Measurements from ENCODE around the gene PRSS38.
"Not testable (repeated sequence)": the region's sequence is repeated elsewhere in the genome, so short reads cannot be mapped to it uniquely, and the experiment has no call there.

- not testable (repeated sequence) for TF ChIP-seq CTCF (IDR thresholded peaks at IDR 0.05; ENCODE audit: extremely low read depth in 1 of 2, insufficient read depth in 1 of 2, low read depth in 1 of 2, low read length in 2 of 2); POLR2AphosphoS5 (IDR thresholded peaks at IDR 0.05; ENCODE audit: insufficient read depth, low read depth, low read length); POLR2A (IDR thresholded peaks at IDR 0.05; ENCODE audit: low read depth, low read length); FOS (IDR thresholded peaks at IDR 0.05; ENCODE audit: borderline replicate concordance, insufficient read depth, low read length); MAX (IDR thresholded peaks at IDR 0.05; ENCODE audit: insufficient read depth, insufficient read length); EZH2 (IDR thresholded peaks at IDR 0.05; ENCODE audit: borderline replicate concordance, low read depth, low read length, severe bottlenecking); MYC (IDR thresholded peaks at IDR 0.05; ENCODE audit: low read depth, low read length); JUN (IDR thresholded peaks at IDR 0.05; ENCODE audit: borderline replicate concordance, insufficient read depth, insufficient read length, low read depth); GATA2 (IDR thresholded peaks at IDR 0.05; ENCODE audit: insufficient read depth, insufficient read length, low read depth, low read length)
These were observed 56.4 kb downstream of the PRSS38 start for GRCh38 chr1:227871892-227872291.
